IMR-90 (cell line): ENCODE results near the gene CAPS. TPM values are rescaled to one million over a fixed set of nuclear protein-coding genes. Genes with fewer than 3 reads are reported as not detected.

Source experiments
- ATAC-seq: fragments of 200-7000 bp; cut with Tn5 transposase; 2 replicates; pipeline ENCODE4 v1.9.1; 2020; ENCODE audit warnings: low read depth, mild to moderate bottlenecking, moderate library complexity
- BruUV-seq: library from RNA; stranded (reverse); fragments of 400-500 nt; replicated peaks from 2 replicates; lab custom pipeline; 2021; lab: Mats Ljungman, UMichigan
- CTCF ChIA-PET: fragments of 300-600 bp; formaldehyde crosslinking; extraction: SDS; loops from one replicate; lab custom pipeline; 2021; ENCODE audit warnings: antibody characterized with exemption; lab: Yijun Ruan, JAX
- POLR2A ChIA-PET: fragments of 300-600 bp; sonication (Branson Sonifier 250); formaldehyde crosslinking; loops from one replicate; lab custom pipeline; 2022; ENCODE audit warnings: antibody characterized with exemption; ENCODE audit not compliant: unreplicated experiment; lab: Charles Lee
- DNase-seq: peaks from one replicate; pipeline ENCODE4 v3.0.0; 2013
- H2AFZ ChIP-seq: replicated peaks from 2 replicates; pipeline ENCODE3; 2013; ENCODE audit warnings: low read length, mild to moderate bottlenecking; ENCODE audit not compliant: poor library complexity
- H2AK5ac ChIP-seq: 2 replicates; pipeline ENCODE4 v1.6.1; 2013; ENCODE audit warnings: low read depth, low read length, inconsistent platforms
- H2AK9ac ChIP-seq: replicated peaks from 2 replicates; pipeline ENCODE3; 2013; ENCODE audit warnings: mild to moderate bottlenecking, low read depth, low read length, moderate library complexity; ENCODE audit not compliant: poor library complexity
- H2BK120ac ChIP-seq: 2 replicates; pipeline ENCODE4 v1.6.1; 2013; ENCODE audit warnings: low read depth, low read length, inconsistent platforms
- H2BK15ac ChIP-seq: 3 replicates; pipeline ENCODE4 v1.6.1; 2013; ENCODE audit warnings: low read depth, low read length, inconsistent platforms
- H2BK20ac ChIP-seq: 2 replicates; pipeline ENCODE4 v1.6.1; 2013; ENCODE audit warnings: low read depth, mild to moderate bottlenecking, inconsistent platforms, low read length, moderate library complexity
- H2BK5ac ChIP-seq: 2 replicates; pipeline ENCODE4 v1.6.1; 2013; ENCODE audit warnings: mild to moderate bottlenecking, low read depth, low read length, inconsistent platforms; ENCODE audit not compliant: poor library complexity, severe bottlenecking
- H3K14ac ChIP-seq: replicated peaks from 2 replicates; pipeline ENCODE4 v1.6.1; 2013; ENCODE audit warnings: low read depth, low read length, inconsistent platforms
- H3K18ac ChIP-seq: 2 replicates; pipeline ENCODE4 v1.6.1; 2013; ENCODE audit warnings: low read depth, low read length, control low read depth
- H3K23ac ChIP-seq: 2 replicates; pipeline ENCODE4 v1.6.1; 2013; ENCODE audit warnings: low read depth, low read length, inconsistent platforms
- H3K27ac ChIP-seq: 2 replicates; pipeline ENCODE4 v1.5.1; 2013; ENCODE audit warnings: mild to moderate bottlenecking, control low read depth, low read length; ENCODE audit not compliant: insufficient read depth
- H3K27me3 ChIP-seq: 2 replicates; pipeline ENCODE4 v1.6.1; 2013; ENCODE audit warnings: low read length; ENCODE audit not compliant: control insufficient read depth, insufficient read depth
- H3K36me3 ChIP-seq: 2 replicates; pipeline ENCODE4 v1.6.1; 2013; ENCODE audit warnings: low read length, mixed read lengths; ENCODE audit not compliant: control insufficient read depth, insufficient read depth
- H3K4ac ChIP-seq: 2 replicates; pipeline ENCODE4 v1.6.1; 2013; ENCODE audit warnings: low read depth, low read length, inconsistent platforms
- H3K4me1 ChIP-seq: 2 replicates; pipeline ENCODE4 v1.6.1; 2013; ENCODE audit warnings: low read length, mixed read lengths; ENCODE audit not compliant: control insufficient read depth, insufficient read depth
- H3K4me2 ChIP-seq: 2 replicates; pipeline ENCODE4 v1.6.1; 2013; ENCODE audit warnings: low read depth, mild to moderate bottlenecking, control low read depth, low read length, moderate library complexity
- H3K4me3 ChIP-seq: 2 replicates; pipeline ENCODE4 v1.5.1; 2013; ENCODE audit warnings: low read depth, mild to moderate bottlenecking, control low read depth, low read length, moderate library complexity; ENCODE audit not compliant: insufficient read depth
- H3K56ac ChIP-seq: 2 replicates; pipeline ENCODE4 v1.6.1; 2013; ENCODE audit warnings: low read length, inconsistent platforms; ENCODE audit not compliant: insufficient read depth; ENCODE audit errors: extremely low read depth
- H3K79me1 ChIP-seq, 2 experiments: 2 replicates each; pipeline ENCODE4 v1.6.1; 2013; ENCODE audit warnings: low read length in 2 of 2, inconsistent platforms in 1 of 2, low read depth in 1 of 2
- H3K9ac ChIP-seq: 2 replicates; pipeline ENCODE4 v1.6.1; 2013; ENCODE audit warnings: low read depth, low read length, control low read depth
- H3K9me1 ChIP-seq: 2 replicates; pipeline ENCODE4 v1.6.1; 2013; ENCODE audit warnings: low read length, inconsistent platforms; ENCODE audit not compliant: insufficient read depth
- H3K9me3 ChIP-seq: 2 replicates; pipeline ENCODE4 v1.6.1; 2013; ENCODE audit warnings: low read length; ENCODE audit not compliant: control insufficient read depth, insufficient read depth
- H4K20me1 ChIP-seq: 2 replicates; pipeline ENCODE4 v1.6.1; 2013; ENCODE audit warnings: low read length, inconsistent platforms; ENCODE audit not compliant: insufficient read depth
- H4K5ac ChIP-seq: 2 replicates; pipeline ENCODE4 v1.6.1; 2013; ENCODE audit warnings: mild to moderate bottlenecking, low read depth, low read length, control low read depth
- H4K8ac ChIP-seq, 2 experiments: 2 replicates each; pipeline ENCODE4 v1.6.1; 2013; ENCODE audit warnings: low read depth in 2 of 2, low read length in 2 of 2, control low read depth in 1 of 2, inconsistent platforms in 1 of 2
- H4K91ac ChIP-seq: 2 replicates; pipeline ENCODE4 v1.6.1; 2013; ENCODE audit warnings: low read depth, low read length, inconsistent platforms; ENCODE audit not compliant: insufficient read depth
- BHLHE40 ChIP-seq: fragments of 150-350 bp; IDR thresholded peaks from 2 replicates; pipeline ENCODE4 v1.6.1; 2016; ENCODE audit warnings: mild to moderate bottlenecking, low read depth, low read length
- CHD1 ChIP-seq: IDR thresholded peaks from 2 replicates; pipeline ENCODE4 v1.6.1; 2012; ENCODE audit warnings: low read depth, low read length, improper control_type of control experiment
- CTCF ChIP-seq: conservative IDR thresholded peaks from 2 replicates; pipeline ENCODE4 v1.5.1; 2012; ENCODE audit warnings: mild to moderate bottlenecking, low read depth, low read length, improper control_type of control experiment
- MAZ ChIP-seq: IDR thresholded peaks from 2 replicates; pipeline ENCODE4 v1.6.1; 2012; ENCODE audit warnings: low read depth, mild to moderate bottlenecking, low read length, improper control_type of control experiment, moderate library complexity, borderline replicate concordance
- MXI1 ChIP-seq: IDR thresholded peaks from 2 replicates; pipeline ENCODE4 v1.6.1; 2012; ENCODE audit warnings: low read depth, mild to moderate bottlenecking, low read length, moderate library complexity, borderline replicate concordance
- NFE2L2 ChIP-seq: fragments of 150-350 bp; IDR thresholded peaks from 2 replicates; pipeline ENCODE4 v1.6.1; 2016; ENCODE audit warnings: low read depth, mild to moderate bottlenecking, low read length
- RAD21 ChIP-seq: IDR thresholded peaks from 2 replicates; pipeline ENCODE4 v1.6.1; 2012; ENCODE audit warnings: low read length, improper control_type of control experiment
- RFX5 ChIP-seq: IDR thresholded peaks from 2 replicates; pipeline ENCODE4 v1.8.0; 2012; ENCODE audit warnings: low read depth, mild to moderate bottlenecking, low read length, moderate library complexity
- SMC3 ChIP-seq: fragments of 150-350 bp; IDR thresholded peaks from 2 replicates; pipeline ENCODE4 v1.6.1; 2016; ENCODE audit warnings: low read depth, mild to moderate bottlenecking, antibody characterized with exemption, low read length, moderate library complexity
- WGBS, 2 experiments: methylation state at CpG; one replicate each; pipeline versions ENCODE4 v1.1.5 to v1.1.7; 2013; ENCODE audit warnings: missing lambda C conversion rate in 2 of 2; ENCODE audit not compliant: insufficient read length in 1 of 2; ENCODE audit errors: extremely low coverage in 2 of 2; 5-methylcytosine and 5-hydroxymethylcytosine counted together
- dilution Hi-C: fragments of 300-500 bp; cut with HindIII; formaldehyde crosslinking; loops from one replicate; pipeline ENCODE4 v1.14.3; 2018; ENCODE audit warnings: low sequenced_read_pairs; ENCODE audit not compliant: unreplicated experiment
- in situ Hi-C: fragments of 300-500 bp; cut with MboI; formaldehyde crosslinking; loops from 3 replicates; pipeline ENCODE4 v1.14.3; 2019; ENCODE audit warnings: low sequenced_read_pairs, inconsistent platforms, mixed read lengths
- intact Hi-C: fragments of 100-400 bp; cut with micrococcal nuclease; formaldehyde crosslinking; loops from 2 replicates; pipeline ENCODE4 v1.10.0; 2022
- polyA plus RNA-seq, 3 experiments: library from polyadenylated mRNA; depleted of rRNA; stranded (reverse); fragments of >200 nt; gene quantifications; 2 replicates each; pipeline ENCODE4 v1.2.3, GENCODE V29; 2012; ENCODE audit warnings: low replicate concordance in 1 of 3
- total RNA-seq: library from RNA; depleted of rRNA; stranded (reverse); fragments of >200 nt; gene quantifications from 2 replicates; pipeline ENCODE4 v1.2.3, GENCODE V29; 2012

The CAPS gene
- total and polyA plus RNA-seq, 2 of the 4 experiments (the other 2 are of a cell fraction): 0.54 to 4.9 TPM

DNA sequence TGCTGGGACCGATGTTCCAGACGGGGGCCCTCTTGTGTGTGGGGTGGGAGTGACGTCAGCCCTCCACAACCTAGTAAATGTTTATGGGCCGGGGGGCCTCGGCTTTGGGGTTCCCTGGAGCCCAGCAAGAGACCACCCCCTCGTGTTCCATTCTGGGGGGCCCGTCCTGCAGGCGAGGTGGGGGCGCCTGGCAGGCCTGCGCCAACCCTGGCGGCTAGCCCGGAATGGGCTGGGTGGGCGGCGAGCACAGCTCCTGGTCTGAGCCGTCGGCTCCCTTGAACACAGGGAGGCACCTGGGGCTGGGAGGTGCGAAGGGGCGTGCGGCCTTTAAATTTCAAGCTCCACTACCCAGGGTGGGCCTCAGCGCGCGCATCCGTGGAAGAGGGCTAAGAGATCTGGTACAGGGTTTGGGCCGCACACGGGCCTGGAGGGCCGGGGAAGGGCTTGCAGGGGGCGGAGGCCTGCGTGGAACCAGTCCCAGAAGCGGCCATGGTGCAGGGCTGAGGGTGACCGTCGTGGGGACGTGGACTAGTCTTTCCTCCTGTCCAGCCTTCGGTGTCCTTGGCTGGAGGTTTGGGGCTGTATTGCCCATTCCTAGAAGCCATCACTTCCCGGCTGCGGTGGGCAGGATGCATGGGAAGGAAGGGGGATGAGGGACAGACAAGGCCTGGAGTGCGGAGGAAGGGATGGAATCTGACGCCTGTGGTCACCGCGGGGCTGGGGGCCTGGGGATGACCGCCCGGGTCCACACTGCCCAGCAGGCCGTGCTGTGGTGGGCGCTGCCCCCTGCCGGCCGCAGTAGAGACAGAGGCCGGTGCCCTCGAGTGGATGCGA lies 21.9 kb upstream of the CAPS start:
- peak overlapping the region; percentile 15; the same call in 1 of the 2 replicates for H4K5ac ChIP-seq
- CTCF ChIA-PET: interaction anchor here (4.6 kb wide), 1 partner anchor 88 kb away, joined by 37 read pairs; the partner anchor contains the start of gene NRTN
- 0 out of 2 replicates have a peak, but pooled peaks cover 3% of the 10 kb centered on the region for H3K9me1 ChIP-seq
- DNase-seq (peak; percentile 35), ATAC-seq (peak; percentile 80)
- H3K4me2 ChIP-seq: peak overlapping the region; percentile 69; the same call in 1 of the 2 replicates
- no peak overlapping the region for H3K27ac ChIP-seq
- POLR2A ChIA-PET: no interaction called here
- no peak overlapping the region for H2BK15ac ChIP-seq
- H2BK120ac ChIP-seq: peak overlapping the region; percentile 27; the same call in 1 of the 2 replicates
- BruUV-seq: no TSS peak
- no peak overlapping the region for H2BK5ac ChIP-seq
- H2AK9ac ChIP-seq: peak overlapping the region; percentile 73
- H3K9ac ChIP-seq: no peak overlapping the region
- H3K4ac ChIP-seq: peak overlapping the region; percentile 79
- no peaks in the 10 kb centered on the region for H3K9me3 ChIP-seq
- peak overlapping the region in 1 of 2 experiments; percentile 71; a peak in 2 of 4 replicates for H4K8ac ChIP-seq
- H3K14ac ChIP-seq: peak overlapping the region; percentile 16; the same call in 1 of the 2 replicates
- in situ Hi-C loops (loop anchor here (5.0 kb wide), 1 partner anchor 90 kb away; no protein-coding TSS in a partner anchor), intact Hi-C loops (loop anchor here (1.0 to 5.0 kb wide), 4 partner anchors 65 to 131 kb away; no protein-coding TSS in a partner anchor), dilution Hi-C loops (no loop called here)
- H3K4me3 ChIP-seq: no peak overlapping the region
- peaks cover 7% of the 10 kb centered on the region for H4K20me1 ChIP-seq
- peak overlapping the region; percentile 84 for H2AFZ ChIP-seq
- H3K27me3 ChIP-seq: no peaks in the 10 kb centered on the region
- H2BK20ac ChIP-seq: no peak overlapping the region
- peak overlapping the region; percentile 52 for H2AK5ac ChIP-seq
- no peak overlapping the region for H3K18ac ChIP-seq
- no peak overlapping the region for H3K56ac ChIP-seq
- no peaks in the 10 kb centered on the region; a peak in 1 of 4 replicates for H3K79me1 ChIP-seq
- 6% methylated on average over 15 of the region's 48 CpGs; no CpG with 5 or more reads in 1 of the 2 experiments for WGBS, 2 experiments
- H4K91ac ChIP-seq: peak overlapping the region; percentile 3; the same call in 1 of the 2 replicates
- 0 out of 2 replicates have a peak overlapping the region, but pooled peaks have one; percentile 45 for H3K23ac ChIP-seq
- H3K4me1 ChIP-seq: peaks cover 19% of the 10 kb centered on the region
- TF ChIP-seq CTCF (peak; percentile 87), CHD1 (no peak), BHLHE40 (0 out of 2 replicates have a peak, but pooled peaks have one; percentile 10), MAZ (peak; percentile 68; the same call in 1 of the 2 replicates), MXI1 (no peak), RFX5 (no peak), NFE2L2 (no peak), RAD21 (peak; percentile 88), SMC3 (peak; percentile 88)
- H3K36me3 ChIP-seq: peaks cover 20% of the 10 kb centered on the region; the same call in 1 of the 2 replicates
